HG03378 (cell line): ENCODE measurements around the gene TPCN1.

ENCODE experiments used
- ATAC-seq: cut with Tn5 transposase; IDR thresholded peaks from one replicate; pipeline ENCODE4 v1.9.1; 2021; ENCODE audit warnings: mild to moderate bottlenecking, moderate library complexity; ENCODE audit not compliant: unreplicated experiment

TPCN1 gene

GRCh38 chr12:113257564-113257963 is 36.3 kb downstream of the TPCN1 start:
- no peak for ATAC-seq

GRCh38 chr12:113260127-113260526 is 38.9 kb downstream of the TPCN1 start:
- no peak for ATAC-seq

DNA sequence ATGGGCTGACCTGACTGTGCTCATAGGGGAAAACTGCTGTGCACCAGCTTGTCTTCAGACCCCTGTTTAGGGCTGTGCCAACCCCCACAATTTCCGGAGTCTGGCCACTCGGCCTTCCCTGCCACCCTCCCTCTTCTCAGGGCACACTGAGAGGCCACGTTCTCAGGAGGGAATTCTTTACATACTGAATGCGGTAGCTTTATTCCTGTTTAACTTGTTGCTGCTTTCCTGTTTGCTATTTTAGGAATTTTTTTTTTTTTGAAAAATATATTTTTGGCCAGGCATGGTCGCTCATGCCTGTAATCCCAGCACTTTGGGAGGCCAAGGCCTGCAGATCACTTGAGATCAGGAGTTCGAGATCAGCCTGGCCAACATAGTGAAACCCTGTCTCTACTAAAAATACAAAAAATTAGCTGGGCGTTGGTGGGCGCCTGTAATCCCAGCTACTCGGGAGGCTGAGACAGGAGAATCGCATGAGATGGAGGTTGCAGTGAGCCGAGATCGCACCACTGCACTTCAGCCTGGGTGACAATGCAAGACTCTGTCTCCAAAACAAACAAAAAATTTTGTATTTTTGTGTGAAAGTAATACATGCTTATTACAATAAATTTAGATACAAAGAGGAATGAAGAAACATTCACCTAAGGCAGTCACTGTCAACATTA is 39.5 kb downstream of the TPCN1 start:
- no peak for ATAC-seq

GRCh38 chr12:113261847-113262470 is 40.7 kb downstream of the TPCN1 start:
- ATAC-seq: no peak

DNA sequence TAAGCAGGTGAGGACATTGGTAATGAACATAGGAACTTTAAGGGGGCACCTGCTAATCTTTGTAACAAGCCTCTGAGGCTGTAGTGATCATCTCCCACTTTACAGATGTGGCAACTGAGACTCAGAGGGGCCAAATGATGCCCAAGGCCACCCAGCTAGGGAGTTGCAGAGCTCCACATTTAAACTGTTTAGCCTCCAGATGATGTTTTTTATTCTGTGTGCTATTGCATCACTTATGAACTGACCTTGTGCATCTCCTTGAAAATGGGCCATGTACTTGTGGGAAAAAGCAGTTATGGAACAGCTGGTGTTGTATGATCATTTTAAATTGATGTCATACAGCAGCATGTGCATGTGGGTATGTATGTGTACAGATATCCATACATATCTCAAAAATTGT is 41.4 kb downstream of the TPCN1 start:
- no peak for ATAC-seq

DNA sequence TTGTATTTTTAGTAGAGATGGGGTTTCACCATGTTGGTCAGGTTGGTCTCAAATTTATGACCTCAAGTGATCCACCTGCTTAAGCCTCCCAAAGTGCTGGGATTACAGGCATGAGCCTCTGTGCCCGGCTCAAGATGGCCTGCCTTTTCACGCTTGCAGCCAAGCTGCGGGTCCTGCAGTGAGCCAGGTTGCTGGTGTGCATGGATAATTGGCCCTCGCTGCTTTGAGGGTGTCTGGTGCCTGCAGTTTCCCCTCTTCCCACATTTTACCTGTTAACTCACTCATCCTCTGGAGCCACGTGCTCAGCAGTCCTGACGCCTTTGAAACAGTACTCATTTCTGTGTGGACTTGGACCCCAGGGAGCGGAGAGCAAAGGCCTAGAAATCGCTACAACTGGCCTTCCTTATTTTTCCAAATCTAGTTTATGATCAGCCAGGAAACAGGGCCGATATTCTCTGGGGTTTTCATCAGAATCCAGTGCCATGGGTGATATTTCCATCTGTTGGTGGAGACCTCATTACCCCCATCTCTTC is 42.2 kb downstream of the TPCN1 start:
- ATAC-seq: no peak

- no peak for ATAC-seq
Measured at GRCh38 chr12:113266106-113266895, 45.0 kb downstream of the TPCN1 start.

- ATAC-seq: no peak
Measured at GRCh38 chr12:113267621-113268020, 46.4 kb downstream of the TPCN1 start.

DNA sequence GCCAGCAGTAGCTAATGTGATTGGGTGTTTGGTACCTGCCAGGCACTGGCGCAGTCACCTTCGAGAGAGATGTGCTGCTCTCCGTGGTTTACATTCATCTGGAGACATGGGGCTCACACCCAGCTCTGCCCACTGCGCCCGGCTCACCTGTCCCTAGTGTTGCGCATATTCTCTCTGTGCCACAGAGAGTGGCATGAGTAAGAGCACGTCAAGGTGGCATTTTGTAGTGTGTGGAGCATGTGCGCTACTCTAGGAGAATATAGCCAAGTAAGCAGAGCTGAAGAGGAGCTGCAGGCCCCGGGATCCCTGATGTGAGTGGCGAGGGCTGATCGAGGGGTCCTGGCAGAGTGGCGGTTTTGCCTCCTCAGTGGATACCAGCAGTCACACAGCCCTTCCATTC is 46.9 kb downstream of the TPCN1 start:
- ATAC-seq: no peak

DNA sequence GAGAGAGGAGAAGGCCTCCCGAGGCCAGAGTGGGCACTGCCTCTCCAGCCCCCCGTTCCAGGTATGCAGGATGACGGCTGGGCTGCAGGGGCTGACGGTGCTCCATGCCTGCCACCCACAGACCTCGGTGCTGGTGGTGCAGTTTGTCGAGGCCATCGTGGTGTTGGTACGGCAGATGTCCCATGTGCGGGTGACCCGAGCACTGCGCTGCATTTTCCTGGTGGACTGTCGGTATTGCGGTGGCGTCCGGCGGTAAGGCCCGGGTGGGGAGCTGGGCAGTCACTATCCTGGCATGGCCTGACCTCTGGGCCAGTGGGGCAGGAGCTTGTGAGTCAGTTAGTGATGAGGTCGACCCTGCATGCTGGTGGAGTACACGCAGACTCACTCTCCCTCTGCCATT is 47.4 kb downstream of the TPCN1 start:
- no peak for ATAC-seq

GRCh38 chr12:113269257-113269943 is 48.1 kb downstream of the TPCN1 start:
- no peak for ATAC-seq

DNA sequence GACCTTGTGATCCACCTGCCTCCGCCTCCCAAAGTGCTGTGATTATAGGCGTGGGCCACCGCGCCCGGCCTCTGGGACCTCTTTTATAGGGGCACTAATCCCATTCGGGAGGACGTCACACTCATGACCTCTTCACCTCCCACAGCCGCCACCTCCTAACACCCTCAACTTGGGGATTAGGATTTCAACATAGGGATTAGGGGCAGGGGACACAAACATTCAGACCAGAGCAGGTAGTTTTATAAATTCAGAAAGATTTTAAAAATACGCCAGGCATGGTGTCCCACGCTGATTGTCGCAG is 49.4 kb downstream of the TPCN1 start:
- no peak for ATAC-seq

GRCh38 chr12:113271466-113271852 is 50.2 kb downstream of the TPCN1 start:
- ATAC-seq: no peak

DNA sequence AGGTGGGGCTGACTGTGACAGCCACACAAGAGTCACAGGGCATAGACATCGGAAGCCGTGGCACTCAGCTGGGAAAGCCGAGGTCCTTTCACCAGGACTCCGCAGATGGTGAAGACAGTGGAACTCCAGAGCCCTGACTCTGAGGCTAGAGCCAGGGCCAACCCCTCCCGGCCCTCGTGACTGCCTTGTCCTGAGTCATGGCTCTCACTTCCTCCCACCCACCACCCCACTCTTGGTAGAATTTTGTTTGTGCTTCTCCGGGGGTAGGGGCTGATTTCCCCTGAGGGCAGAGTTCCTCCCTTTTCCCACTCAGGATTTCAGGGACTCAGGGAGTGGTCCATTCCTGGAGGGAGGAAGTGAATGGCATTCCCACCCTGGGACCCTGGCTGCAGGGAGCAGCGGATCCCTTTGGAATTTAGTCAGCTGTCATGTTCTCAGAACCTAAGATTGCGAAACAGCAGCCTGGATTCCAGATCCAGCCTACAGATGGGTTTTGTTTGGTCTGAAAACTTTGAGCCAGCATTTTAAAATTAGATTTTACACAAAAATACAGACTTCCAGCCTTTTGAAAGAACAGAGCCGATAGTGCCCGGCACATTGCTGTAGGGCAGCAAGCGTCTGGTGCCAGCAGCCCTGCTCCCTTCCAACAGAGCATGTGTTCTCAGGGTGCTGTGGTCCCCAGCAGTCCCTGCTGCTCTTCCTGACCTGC is 50.7 kb downstream of the TPCN1 start:
- no peak for ATAC-seq

DNA sequence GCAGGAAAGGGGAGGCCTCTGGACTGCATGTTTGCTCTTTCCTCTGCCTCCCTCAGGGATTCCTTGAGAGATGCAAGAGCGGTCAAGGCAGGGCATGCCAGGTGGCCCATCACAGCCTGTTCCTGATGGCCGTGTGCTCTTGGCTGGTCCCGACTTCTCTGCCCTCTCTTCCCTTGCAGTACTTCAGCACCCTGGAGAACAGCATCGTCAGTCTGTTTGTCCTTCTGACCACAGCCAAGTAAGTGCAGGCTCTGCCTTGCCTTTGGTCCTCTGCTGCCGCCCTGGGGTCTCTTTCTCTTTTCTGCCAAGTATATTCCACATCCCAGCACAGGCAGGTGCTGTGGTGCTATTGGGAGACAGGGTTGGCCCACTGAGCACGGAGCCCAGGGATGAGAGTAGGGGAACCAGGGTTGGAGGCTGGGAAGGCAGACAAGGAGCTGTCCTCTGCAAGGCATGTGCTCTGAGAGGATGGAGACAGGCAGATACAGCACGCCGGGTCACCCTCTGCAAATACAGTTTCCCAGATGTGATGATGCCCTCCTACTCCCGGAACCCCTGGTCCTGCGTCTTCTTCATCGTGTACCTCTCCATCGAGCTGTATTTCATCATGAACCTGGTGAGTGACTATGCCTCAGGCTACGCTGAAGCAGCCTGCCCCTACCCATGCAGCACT is 51.9 kb downstream of the TPCN1 start:
- no peak for ATAC-seq

GRCh38 chr12:113274848-113275247 is 53.6 kb downstream of the TPCN1 start:
- no peak for ATAC-seq

DNA sequence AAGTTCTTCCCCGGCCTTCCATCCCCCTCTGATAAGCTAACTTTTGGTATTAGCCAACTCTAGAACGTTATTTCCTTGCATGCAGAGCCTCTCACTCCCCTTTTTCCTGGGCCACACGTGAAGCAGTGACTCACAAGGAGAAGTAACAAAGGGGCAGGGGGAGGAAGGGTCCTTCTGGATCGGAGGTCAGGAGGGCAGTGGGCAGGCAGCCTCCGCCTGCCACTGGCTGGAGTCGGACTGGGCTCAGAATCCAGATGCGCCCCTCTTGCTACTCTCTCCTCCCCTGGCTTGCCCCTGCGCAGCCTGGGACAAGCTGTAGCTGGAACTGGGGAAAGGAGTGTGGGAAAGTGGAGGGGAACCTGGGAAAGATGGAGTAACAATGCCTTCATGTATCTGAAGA is 55.0 kb downstream of the TPCN1 start:
- ATAC-seq: no peak

DNA sequence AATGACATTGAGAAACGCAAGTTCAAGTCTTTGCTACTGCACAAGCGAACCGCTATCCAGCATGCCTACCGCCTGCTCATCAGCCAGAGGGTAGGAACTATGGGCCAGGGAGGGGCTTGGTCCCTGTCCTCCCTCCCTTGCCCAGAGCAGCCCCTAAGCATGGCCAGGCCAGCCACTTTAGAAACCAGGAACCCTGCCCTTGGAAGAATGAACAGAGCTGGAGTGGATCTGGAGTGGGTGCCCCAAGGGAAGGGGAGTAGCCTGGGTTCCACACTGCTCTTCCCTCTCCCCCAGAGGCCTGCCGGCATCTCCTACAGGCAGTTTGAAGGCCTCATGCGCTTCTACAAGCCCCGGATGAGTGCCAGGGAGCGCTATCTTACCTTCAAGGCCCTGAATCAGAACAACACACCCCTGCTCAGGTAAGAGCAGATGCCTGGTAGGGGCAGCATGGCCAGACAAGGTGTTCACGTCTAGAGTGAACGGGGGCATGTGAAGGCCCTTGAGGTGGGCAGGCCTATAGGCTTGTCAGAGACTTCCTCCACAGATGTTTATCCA is 55.8 kb downstream of the TPCN1 start:
- no peak for ATAC-seq

DNA sequence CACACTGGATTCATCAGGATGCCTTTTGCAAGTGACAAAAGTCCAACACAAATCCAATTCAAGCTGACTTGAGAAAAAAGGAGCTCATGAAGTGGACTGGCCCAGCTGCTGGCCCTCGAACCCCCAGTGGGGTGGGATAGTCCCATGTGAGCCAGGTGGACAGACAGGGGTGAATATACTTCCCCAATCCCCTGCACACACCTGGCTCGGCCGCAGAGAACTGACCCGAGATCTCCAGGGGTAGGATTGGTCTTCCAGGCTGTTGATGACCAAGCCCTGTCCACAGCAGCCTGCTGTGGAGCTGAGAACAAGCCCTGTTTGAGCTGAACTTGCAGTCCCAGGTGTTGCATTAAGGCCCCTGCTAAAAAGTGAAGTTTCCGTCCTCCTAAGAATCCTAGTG is 56.2 kb downstream of the TPCN1 start:
- no peak for ATAC-seq

DNA sequence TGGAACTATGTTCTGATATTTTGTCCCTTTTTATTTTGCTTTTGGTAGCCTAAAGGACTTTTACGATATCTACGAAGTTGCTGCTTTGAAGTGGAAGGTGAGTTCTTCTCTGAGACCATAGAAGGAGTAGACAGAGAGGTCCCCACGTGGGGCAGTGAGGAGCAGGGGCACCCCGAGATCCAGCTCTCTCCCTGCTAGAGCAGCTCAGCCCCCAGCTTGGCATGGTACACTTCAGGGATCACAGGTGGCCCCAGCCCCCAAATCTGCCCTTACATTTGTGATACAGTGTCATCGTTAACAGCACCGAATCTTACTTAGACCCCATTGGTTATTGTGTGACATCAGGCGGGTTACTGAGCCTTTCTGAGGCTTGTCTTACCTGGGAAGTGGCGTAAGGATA is 56.9 kb downstream of the TPCN1 start:
- ATAC-seq: no peak
